NCI-H2081 treated with DMSO at 0.1 percent for 48 hours (cell line): ENCODE measurements around the gene DGKB.

Source experiments
- DNase-seq: peaks from one replicate; lab custom pipeline; 2025; lab: John Stamatoyannopoulos, UW

Gene DGKB

GRCh38 chr7:14688208-14688607, 214.3 kb downstream of the DGKB start:
- no peak for DNase-seq

DNA sequence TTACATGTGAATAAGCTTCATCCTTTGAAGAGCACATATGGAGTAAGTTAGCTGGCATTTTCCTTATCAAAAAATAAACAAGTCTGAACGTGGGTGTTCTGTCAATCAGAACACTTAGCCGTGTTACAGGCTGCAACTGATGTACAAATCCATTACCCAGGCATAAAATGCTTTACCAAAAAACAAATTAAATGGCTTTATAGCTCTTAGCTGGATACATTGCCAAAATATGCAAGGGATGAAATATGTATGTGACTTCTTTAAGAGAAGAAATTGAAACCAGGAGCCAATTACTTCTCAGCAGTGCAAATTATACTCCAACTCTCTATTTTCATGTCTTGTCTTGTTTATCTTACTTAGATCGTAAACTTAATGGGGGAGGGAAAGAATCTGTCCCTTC, 214.8 kb downstream of the DGKB start:
- no peak for DNase-seq

- no peak for DNase-seq
Observed at GRCh38 chr7:14687241-14687640, 215.3 kb downstream of the DGKB start.

GRCh38 chr7:14685167-14685566, 217.4 kb downstream of the DGKB start:
- no peak for DNase-seq

DNA sequence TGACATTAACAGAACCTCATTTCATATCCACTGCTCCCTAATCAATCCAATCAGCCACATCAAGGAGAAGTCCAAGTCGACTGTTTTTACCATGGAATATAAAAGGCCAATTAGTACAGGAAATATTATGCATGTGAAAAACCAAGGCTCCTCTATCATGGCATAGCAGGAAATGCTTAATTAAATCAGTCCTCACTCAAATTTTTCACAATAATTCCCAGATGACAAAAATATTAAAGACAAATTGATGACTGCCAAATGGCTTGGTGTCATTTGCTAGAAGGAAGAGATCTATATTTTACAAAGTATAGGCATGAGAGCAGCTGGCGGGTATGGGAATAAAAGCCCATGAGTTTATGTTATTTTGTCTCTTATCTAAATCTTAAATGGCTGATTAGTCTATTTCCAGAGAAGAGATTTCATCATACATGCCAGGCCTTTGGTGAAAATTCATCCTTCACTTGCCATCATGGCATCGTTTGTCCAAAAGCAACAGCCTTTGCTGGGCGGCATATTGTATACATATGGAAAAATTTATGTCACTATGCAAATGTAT, 219.6 kb downstream of the DGKB start:
- no peak for DNase-seq

- DNase-seq = no peak
Observed at GRCh38 chr7:14676896-14677295, 225.7 kb downstream of the DGKB start.

GRCh38 chr7:14673202-14673601, 229.3 kb downstream of the DGKB start:
- DNase-seq = no peak

- no peak for DNase-seq
Observed at GRCh38 chr7:14666913-14667312, 235.6 kb downstream of the DGKB start.

- DNase-seq = no peak
Observed at GRCh38 chr7:14666304-14666703, 236.2 kb downstream of the DGKB start.

- peak; percentile 21 for DNase-seq
Observed at GRCh38 chr7:14639801-14640200, 262.8 kb downstream of the DGKB start.

DNA sequence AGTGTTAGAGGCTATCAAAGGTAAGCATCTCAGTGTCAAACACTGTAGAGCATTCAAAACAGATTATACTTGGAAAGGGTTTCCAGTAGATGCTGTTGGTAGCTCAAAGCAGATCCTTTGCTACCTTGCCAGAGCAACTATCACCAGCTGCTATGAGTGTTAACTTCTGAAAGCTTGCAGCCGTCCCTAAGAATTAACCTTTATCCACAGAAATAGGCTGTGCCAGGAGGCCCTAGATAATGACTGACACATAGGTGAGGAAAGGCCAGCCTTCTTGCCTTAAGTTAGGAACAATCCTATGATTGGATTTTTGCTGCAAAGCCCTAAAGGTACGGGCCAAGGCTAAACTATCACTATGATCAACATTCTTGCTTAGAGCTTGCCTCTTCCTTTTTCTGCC, 263.2 kb downstream of the DGKB start:
- no peak for DNase-seq

- no peak for DNase-seq
Observed at GRCh38 chr7:14637968-14638367, 264.6 kb downstream of the DGKB start.

GRCh38 chr7:14635955-14636354, 266.6 kb downstream of the DGKB start:
- DNase-seq = no peak

- no peak for DNase-seq
Observed at GRCh38 chr7:14630048-14630447, 272.5 kb downstream of the DGKB start.

DNA sequence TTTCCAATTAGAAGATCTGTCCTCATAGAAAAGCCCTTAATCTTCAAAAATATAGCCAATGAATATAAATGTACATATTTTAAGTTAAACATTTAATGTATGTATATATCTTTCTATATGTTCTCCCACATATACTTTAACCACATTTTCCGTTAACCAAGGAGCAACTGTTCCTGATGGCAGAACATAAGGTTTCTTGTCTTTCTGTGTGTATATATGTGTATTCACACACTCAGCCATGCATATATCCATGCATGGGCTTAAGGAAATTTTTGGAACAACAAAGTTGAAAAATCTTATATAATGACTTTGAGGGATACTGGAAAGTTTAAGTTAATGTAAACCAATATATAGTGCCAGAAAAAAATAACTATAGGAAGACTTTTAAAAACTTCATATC, 274.0 kb downstream of the DGKB start:
- DNase-seq = no peak

DNA sequence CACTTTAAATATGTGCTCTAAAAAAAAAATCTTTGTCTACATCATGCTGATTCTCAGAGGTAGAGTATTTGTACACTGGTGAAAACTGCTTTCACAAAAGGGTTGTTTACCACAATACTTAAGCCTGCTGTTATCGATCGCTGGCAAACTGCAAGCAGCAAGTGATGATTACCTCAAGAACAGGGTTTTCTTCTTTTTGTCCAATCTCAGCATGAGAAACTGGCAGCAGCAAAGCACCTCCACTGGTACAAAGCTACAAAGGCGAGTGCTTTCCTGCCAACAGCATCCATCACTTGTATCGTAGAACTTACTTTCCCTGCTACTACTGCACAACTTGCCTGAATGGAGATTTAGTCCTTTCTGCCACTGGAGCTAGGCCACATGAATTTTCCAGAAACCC, 276.5 kb downstream of the DGKB start:
- no peak for DNase-seq

DNA sequence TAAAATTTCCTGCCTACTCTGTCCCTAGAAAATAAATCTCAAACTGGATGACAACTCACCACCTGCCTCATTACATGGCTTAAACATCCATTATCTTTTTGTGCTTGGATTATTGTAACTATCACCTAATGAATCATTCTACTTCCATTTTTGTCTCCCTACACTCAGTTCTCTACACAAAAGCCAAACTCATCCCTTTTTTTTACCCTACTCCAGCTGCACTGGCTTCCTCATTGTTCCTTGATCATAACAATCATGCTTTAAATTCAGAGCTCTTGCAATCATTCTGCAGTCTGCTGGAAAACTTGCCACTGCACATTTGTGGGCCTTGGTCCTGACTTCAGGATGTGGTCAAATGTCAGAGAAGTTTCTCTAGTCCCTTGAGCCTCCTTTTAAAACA, 280.0 kb downstream of the DGKB start:
- no peak for DNase-seq

DNA sequence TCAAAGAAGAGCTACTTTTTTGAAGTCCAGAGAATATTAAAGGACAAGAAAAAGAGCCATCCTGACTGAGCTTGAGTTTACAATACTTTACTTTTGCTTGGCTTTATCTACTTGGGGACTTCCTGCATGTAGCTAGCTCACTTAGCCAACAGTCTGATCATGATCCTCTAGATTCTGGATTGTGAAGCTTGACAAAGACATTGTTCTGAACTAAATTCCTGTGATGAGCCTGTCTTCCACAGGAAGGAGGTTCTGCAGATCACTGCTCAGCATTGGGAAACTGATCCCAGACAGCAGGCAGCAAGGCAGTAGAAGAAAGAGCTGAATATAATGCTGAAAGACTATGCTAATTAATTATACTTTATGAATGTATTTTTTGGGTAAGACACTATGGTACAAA, 296.4 kb downstream of the DGKB start:
- DNase-seq = no peak

DNA sequence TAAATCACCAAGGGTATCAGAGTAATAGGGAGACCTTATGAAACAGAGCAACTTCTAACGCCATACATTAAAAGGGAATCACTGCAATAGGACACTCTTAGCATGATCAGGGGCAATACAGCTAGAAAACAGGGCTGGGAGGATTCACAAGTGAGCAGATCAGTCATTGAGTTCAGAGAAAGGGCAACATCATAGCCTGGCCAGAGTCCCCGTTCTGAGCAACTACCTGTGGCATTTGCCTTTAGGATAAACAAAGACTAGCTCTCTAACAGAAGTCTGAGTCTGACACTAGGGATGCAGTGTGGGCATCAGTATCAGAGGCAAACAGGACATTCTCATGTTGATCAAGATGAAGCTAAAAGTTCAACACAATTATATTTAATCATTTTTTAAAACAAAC, 297.9 kb downstream of the DGKB start:
- DNase-seq = no peak

DNA sequence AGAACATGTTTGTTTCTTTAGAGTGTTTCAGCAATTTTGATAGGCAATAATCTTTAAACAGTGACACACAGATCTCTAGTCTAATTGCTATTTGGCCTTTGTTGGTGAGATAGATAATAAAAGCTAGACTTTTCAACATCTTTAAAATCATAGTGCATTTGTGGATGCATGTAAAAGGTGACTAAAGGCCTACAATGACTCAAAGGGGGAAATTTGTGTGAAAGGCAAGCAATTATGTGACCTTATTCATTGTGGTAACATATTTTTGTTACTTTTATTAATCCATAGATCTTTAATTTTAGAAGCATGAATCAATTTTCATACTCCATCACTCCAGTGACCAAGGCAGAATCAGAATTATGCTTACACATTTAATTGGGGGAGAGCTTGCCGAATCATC, 299.7 kb downstream of the DGKB start:
- DNase-seq = no peak

GRCh38 chr7:14600766-14601367, 301.7 kb downstream of the DGKB start:
- DNase-seq = no peak

DNA sequence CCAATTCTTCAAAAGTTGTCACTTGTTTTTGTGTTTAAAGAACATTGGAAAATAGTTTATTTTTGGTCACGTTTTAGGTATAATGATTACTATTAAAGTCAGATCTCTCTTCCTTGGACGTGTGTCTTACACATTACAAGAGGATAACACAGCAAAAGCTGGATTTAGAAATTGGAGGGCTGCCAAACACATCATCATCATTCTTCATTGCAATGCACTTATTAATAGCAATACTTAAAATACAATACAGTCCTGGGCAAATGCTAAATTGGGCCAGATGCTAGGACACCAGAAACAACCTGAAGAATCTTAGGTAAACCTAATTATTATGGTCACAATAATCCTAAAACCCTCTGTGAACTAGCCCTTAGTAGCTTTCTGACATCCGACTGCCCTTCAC, 303.6 kb downstream of the DGKB start:
- no peak for DNase-seq

GRCh38 chr7:14596421-14596820, 306.1 kb downstream of the DGKB start:
- no peak for DNase-seq

GRCh38 chr7:14590206-14590605, 312.3 kb downstream of the DGKB start:
- no peak for DNase-seq
